GM12874 (cell line): ENCODE results near the gene ARVCF.

Experiments
- TF ChIP-seq, protein P1 (sequence below): IDR thresholded peaks from 2 replicates; pipeline ENCODE4 v1.5.1; 2011; ENCODE audit warnings: low read depth, mild to moderate bottlenecking, control low read depth, low read length, moderate library complexity; ENCODE audit not compliant: insufficient read depth

Gene ARVCF

DNA sequence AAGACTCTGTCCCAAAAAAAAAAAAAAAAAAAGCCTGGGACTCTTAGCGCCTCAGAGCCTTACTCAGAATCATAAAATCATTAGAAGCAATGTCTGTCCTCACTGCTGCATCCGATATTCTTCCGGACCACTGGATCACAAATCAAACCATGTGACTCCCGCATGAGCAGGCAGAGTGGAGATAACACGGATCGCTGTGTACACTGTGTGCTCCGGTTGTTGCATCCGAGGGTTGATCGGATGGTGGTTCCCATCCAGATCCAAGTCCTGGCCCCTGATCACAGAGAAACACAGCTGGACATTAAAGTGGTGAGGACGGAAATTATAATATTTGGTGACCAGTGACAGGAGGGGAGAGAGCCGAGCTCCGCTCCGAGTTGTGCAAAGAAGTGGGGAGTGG, 65.3 kb downstream of the ARVCF start:
- TF ChIP-seq, protein P1, sequence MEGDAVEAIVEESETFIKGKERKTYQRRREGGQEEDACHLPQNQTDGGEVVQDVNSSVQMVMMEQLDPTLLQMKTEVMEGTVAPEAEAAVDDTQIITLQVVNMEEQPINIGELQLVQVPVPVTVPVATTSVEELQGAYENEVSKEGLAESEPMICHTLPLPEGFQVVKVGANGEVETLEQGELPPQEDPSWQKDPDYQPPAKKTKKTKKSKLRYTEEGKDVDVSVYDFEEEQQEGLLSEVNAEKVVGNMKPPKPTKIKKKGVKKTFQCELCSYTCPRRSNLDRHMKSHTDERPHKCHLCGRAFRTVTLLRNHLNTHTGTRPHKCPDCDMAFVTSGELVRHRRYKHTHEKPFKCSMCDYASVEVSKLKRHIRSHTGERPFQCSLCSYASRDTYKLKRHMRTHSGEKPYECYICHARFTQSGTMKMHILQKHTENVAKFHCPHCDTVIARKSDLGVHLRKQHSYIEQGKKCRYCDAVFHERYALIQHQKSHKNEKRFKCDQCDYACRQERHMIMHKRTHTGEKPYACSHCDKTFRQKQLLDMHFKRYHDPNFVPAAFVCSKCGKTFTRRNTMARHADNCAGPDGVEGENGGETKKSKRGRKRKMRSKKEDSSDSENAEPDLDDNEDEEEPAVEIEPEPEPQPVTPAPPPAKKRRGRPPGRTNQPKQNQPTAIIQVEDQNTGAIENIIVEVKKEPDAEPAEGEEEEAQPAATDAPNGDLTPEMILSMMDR: no peak

DNA sequence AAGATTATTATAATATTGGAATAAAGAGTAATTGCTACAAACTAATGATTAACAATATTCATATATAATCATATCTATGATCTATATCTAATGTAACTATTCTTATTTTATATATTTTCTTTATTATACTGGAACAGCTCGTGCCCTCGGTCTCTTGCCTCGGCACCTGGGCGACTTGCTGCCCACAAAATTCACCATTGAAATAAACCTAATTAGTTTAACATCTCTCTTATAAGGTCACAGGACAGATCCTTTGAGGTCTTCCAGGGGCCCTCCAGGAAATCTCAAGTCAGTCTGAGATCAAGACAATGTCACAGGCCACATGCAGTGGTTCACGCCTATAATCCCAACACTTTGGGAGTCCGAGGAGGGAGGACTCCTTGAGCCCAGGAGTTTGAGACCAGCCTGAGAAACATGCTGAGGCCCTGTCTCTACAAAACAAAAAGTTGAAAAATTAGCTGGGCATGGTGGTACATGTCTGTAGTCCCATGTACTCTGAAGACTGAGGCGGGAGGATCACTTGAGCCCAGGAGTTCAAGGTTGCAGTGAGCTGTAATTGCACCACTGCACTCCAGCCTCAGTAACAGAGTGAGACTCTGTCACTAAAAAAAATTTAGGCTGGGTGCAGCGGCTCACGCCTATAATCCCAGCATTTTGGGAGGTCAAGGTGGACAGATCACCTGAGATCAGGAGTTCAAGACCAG, 68.4 kb downstream of the ARVCF start:
- TF ChIP-seq, protein P1: no peak

DNA sequence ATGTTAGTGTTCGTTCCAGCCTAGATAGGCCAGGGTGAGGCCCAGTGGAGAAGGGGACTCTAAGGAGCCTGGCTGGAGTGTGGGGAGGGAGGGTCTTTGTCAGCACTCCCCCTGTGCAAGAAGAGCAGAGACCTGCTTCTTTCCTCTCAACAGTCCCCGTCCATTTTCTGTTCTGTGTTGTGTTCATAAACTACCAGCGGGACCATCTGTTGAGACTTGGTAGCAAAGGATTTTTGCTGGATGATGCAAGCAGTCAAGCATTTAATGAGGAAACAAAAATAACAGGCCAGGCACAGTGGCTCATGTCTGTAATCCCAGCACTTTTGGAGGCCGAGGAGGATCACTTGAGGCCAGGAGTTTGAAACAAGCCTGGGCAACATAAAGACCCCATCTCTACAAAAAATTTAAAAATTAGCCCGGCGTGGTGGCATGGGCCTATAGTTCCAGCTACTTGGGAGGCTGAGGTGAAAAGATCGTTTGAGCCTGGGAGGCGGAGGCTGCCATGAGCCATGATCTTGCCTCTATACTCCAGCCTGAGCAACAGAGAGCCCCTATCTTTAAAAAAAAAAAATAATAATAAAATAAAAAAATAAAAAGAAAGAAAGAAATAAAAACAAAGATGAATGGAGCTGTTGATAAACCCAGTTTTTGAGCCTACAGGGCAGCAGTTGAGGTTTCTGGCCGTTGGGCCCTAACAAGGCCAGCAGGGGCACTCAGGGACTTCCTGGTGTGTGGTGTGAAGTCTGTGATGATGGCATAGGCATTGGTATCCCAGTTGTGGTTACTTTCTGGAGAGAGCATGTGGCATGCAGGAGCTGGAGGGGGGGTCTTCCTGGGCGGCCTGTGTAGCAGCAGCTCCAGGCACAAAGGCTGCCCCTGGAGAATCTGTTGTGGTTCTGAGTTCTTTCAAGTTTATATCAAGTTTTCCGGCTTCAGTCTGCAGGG, 73.3 kb downstream of the ARVCF start:
- TF ChIP-seq, protein P1: peak; percentile 26; the same call in 1 of the 2 replicates

DNA sequence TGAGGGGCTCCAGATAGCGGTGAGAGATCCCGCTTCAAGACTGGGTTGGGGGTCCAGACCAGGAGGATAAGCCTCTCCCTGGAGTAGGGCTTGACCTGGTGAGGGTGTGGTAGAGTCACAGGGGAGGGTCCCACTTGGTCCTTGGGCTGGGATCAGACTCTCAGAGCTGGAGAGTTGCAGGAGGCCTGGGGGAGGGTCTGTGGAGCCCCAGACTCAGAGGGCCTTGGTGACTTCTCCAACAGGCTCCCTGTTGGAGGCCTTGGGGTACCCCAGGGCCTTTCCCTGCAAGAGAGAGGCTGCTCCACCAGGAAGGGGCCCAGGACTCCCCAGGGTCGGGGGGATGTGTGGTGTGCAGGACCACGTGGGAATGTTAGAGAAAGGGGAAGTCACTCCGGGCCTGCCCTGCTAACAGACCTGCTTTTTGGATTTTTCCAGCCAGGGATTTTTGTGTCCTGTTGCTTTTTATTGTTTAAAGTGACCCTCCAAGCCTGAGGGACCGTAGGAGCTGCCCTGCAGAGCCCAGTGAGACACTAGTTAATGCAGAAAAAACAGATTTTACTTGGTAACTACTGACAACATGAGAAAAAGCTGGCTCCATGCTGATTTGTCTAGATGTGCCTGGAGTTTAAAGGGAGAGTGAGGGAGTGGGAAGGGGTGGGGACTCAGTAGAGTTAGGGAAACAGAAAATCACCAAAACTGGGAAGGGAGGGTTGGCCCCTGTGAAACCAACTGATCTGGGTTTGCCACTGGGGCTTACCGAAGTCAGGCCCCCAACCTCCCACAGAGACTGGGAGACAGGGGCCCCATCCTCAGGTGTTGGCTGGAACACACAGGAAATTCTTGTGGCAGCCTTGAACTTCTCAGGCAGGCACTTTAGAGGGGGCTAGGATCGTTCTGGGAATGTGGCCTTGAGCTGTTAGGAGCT, 74.2 kb downstream of the ARVCF start:
- TF ChIP-seq, protein P1: no peak

DNA sequence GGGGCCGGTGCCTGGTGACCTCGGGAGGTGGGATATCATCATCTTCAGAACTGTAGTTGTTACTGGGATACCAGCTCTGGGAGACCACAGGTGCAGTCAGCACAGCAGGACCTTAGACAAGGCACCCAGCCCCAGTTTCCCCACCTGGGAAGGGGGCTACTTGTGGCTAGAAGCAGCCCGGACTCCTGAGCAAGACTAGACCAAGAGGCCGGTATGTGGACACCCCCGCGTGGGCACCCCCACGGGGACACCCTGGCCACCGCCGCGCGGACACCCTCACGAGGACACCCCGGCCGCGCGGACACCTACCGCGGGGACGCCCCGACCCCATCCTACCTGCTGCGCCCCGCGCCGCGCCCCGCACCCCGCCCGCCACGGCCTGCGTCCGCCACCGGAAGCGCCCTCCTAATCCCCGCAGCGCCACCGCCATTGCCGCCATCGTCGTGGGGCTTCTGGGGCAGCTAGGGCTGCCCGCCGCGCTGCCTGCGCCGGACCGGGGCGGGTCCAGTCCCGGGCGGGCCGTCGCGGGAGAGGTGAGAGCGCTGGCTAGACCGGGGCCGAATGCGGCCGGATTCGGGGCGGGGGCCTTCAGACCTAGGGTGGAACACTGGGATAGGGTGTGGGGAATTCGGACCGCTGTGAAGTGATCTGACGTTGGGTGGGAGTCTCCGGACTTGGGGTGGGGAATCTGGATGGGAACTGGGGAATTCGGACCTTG, 75.1 kb downstream of the ARVCF start, which contains the start of the genes COMT and TXNRD2:
TSS of gene COMT (plus strand) at position 408 of the 718 bp plus-strand sequence. CDS start 20,755 bp downstream, outside the sequence.
TSS of gene TXNRD2 (minus strand) at position 454 of the 718 bp plus-strand sequence. CDS start at position 439, 15 bp downstream.
- TF ChIP-seq, protein P1: no peak

DNA sequence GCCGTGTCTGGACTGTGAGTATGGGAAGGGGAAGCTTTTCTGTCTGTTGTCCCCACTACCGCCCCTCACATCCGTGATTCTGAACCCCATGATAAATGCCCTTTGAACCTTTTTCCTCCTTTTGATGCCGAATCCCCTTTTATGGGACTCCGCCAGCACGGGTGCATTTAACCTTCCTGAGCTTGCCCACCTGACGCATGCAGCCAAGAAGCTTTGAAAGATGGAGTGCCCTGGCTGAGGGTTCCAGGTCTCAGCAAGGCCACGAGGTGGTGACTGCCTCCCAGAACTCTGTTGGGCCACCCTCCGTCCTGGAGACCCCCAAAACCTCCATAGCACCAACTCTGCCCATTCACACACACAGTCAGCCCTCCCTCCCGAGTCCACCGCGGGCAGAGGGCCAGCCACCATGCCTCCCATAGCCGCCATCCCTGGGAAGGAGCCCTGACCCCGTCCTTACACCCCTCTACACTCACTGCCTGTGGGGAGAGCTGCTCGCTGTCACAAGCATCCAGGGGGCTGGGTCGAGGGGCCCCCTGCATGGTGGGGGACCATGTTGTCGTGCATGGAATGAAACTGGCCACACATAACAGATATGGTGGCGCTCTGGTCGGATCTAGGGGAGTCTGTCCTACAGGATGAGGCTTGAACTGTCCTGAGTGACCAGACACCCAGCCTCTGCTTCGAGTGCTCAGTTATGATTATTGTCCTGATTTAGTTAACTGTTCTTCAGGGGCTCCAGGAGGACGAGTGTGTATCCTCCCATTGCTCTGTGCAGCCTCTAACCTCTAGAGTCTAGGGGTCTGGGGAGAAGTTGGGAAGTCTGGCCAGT, 75.9 kb downstream of the ARVCF start:
- TF ChIP-seq, protein P1: no peak
